WTC11 (cell line): ENCODE results near the gene NDUFAF2. TPM values are rescaled to one million over a fixed set of nuclear protein-coding genes. Genes with fewer than 3 reads are reported as not detected.

ENCODE experiments used
- ATAC-seq: fragments of 200-7000 bp; cut with Tn5 transposase; 2 replicates; pipeline ENCODE4 v1.10.0; 2021; ENCODE audit warnings: mild to moderate bottlenecking, moderate library complexity
- CTCF ChIA-PET: fragments of 300-600 bp; sonication (Branson Sonifier 250); formaldehyde crosslinking; loops from one replicate; lab custom pipeline; 2021; ENCODE audit warnings: antibody characterized with exemption; lab: Charles Lee
- POLR2A ChIA-PET: fragments of 350-600 bp; sonication (Branson Sonifier 250); formaldehyde crosslinking; loops from one replicate; lab custom pipeline; 2021; ENCODE audit warnings: antibody characterized with exemption; lab: Charles Lee
- DNase-seq: peaks from one replicate; pipeline ENCODE4 v3.0.0; 2021; ENCODE audit warnings: low spot score
- H3K27ac Mint-ChIP-seq: 2 replicates; pipeline ENCODE4 v1.8.0; 2021; ENCODE audit warnings: mixed read lengths
- H3K27me3 Mint-ChIP-seq: 2 replicates; pipeline ENCODE4 v1.8.0; 2021; ENCODE audit warnings: low read depth, mild to moderate bottlenecking, moderate library complexity, mixed read lengths
- H3K36me3 Mint-ChIP-seq: 2 replicates; pipeline ENCODE4 v1.8.0; 2021; ENCODE audit warnings: mixed read lengths
- H3K4me1 Mint-ChIP-seq: 2 replicates; pipeline ENCODE4 v1.8.0; 2022; ENCODE audit warnings: mixed read lengths
- H3K4me3 Mint-ChIP-seq: 2 replicates; pipeline ENCODE4 v1.8.0; 2021; ENCODE audit warnings: mild to moderate bottlenecking, moderate library complexity, mixed read lengths
- H3K9me3 Mint-ChIP-seq: 2 replicates; pipeline ENCODE4 v1.8.0; 2021; ENCODE audit warnings: mixed read lengths
- AFF4 ChIP-seq: sonication (generic); formaldehyde crosslinking; IDR thresholded peaks from 2 replicates; pipeline ENCODE4 v1.8.1; 2023; ENCODE audit warnings: mild to moderate bottlenecking, missing genetic modification reagents, borderline replicate concordance
- ATF2 ChIP-seq: sonication (generic); formaldehyde crosslinking; IDR thresholded peaks from 2 replicates; pipeline ENCODE4 v1.8.1; 2022; ENCODE audit warnings: low read depth, missing genetic modification reagents, borderline replicate concordance
- CBFB ChIP-seq: sonication (generic); formaldehyde crosslinking; IDR thresholded peaks from 2 replicates; pipeline ENCODE4 v1.8.1; 2022; ENCODE audit warnings: mild to moderate bottlenecking, low read depth, missing genetic modification reagents
- ETV6 ChIP-seq: sonication (generic); formaldehyde crosslinking; IDR thresholded peaks from 2 replicates; pipeline ENCODE4 v1.8.1; 2022; ENCODE audit warnings: mild to moderate bottlenecking, missing genetic modification reagents
- FOXK1 ChIP-seq: sonication (generic); formaldehyde crosslinking; IDR thresholded peaks from 2 replicates; pipeline ENCODE4 v1.8.0; 2022; ENCODE audit warnings: mild to moderate bottlenecking, moderate library complexity, missing genetic modification reagents
- FOXP4 ChIP-seq: sonication (generic); formaldehyde crosslinking; IDR thresholded peaks from 2 replicates; pipeline ENCODE4 v1.8.0; 2022; ENCODE audit warnings: mild to moderate bottlenecking, missing genetic modification reagents
- GTF2I ChIP-seq: fragments of 250-450 bp; sonication (Bioruptor Pico); conservative IDR thresholded peaks from 2 replicates; pipeline ENCODE4 v1.4.0; 2021; ENCODE audit warnings: mild to moderate bottlenecking
- JAZF1 ChIP-seq: fragments of 250-450 bp; sonication (Bioruptor Pico); IDR thresholded peaks from 2 replicates; pipeline ENCODE4 v1.9.0; 2021; ENCODE audit warnings: moderate library complexity, mild to moderate bottlenecking, inconsistent platforms
- NFATC4 ChIP-seq: fragments of 250-450 bp; sonication (Bioruptor Pico); IDR thresholded peaks from 2 replicates; pipeline ENCODE4 v1.9.0; 2021; ENCODE audit warnings: mild to moderate bottlenecking
- RELA ChIP-seq: sonication (generic); formaldehyde crosslinking; IDR thresholded peaks from 2 replicates; pipeline ENCODE4 v1.8.1; 2022; ENCODE audit warnings: missing genetic modification reagents, mild to moderate bottlenecking, borderline replicate concordance
- RORB ChIP-seq: fragments of 250-450 bp; sonication (Bioruptor Pico); IDR thresholded peaks from 2 replicates; pipeline ENCODE4 v1.9.0; 2021; ENCODE audit warnings: mild to moderate bottlenecking
- SMAD3 ChIP-seq: sonication (generic); formaldehyde crosslinking; IDR thresholded peaks from 2 replicates; pipeline ENCODE4 v1.8.0; 2022; ENCODE audit warnings: missing genetic modification reagents, mild to moderate bottlenecking, borderline replicate concordance
- SOX15 ChIP-seq: fragments of 250-450 bp; sonication (Bioruptor Pico); IDR thresholded peaks from 2 replicates; pipeline ENCODE4 v1.9.0; 2021; ENCODE audit warnings: mild to moderate bottlenecking
- ZNF671 ChIP-seq: fragments of 250-450 bp; sonication (Bioruptor Pico); IDR thresholded peaks from 2 replicates; pipeline ENCODE4 v1.8.0; 2021; ENCODE audit warnings: mild to moderate bottlenecking
- total RNA-seq: library from RNA; stranded (reverse); gene quantifications from 3 replicates; pipeline ENCODE4 v1.2.3, GENCODE V29; 2021
- TF ChIP-seq, protein P1 (sequence below): fragments of 250-450 bp; sonication (Bioruptor Pico); IDR thresholded peaks from 2 replicates; pipeline ENCODE4 v1.9.0; 2021; ENCODE audit warnings: mild to moderate bottlenecking
- TF ChIP-seq, protein P2 (sequence below): sonication (generic); formaldehyde crosslinking; IDR thresholded peaks from 2 replicates; pipeline ENCODE4 v1.8.1; 2023; ENCODE audit warnings: mild to moderate bottlenecking, moderate library complexity, missing genetic modification reagents
- TF ChIP-seq, protein P3 (sequence below): fragments of 250-450 bp; sonication (Bioruptor Pico); IDR thresholded peaks from 2 replicates; pipeline ENCODE4 v1.9.0; 2021; ENCODE audit warnings: mild to moderate bottlenecking
- TF ChIP-seq, protein P4 (sequence below): sonication (generic); formaldehyde crosslinking; IDR thresholded peaks from 2 replicates; pipeline ENCODE4 v1.8.1; 2023; ENCODE audit warnings: mild to moderate bottlenecking, missing genetic modification reagents

The NDUFAF2 gene
- total RNA-seq, 1 experiment from 2014 or later: 42.0 TPM

GRCh38 chr5:60959156-60959555 is 14.2 kb downstream of the NDUFAF2 start:
- Mint-ChIP-seq H3K9me3 (peaks cover 16% of the 10 kb centered on the region), H3K4me1 (peaks cover 3% of the 10 kb centered on the region; the same call in 1 of the 2 replicates), H3K36me3 (peaks cover 11% of the 10 kb centered on the region; the same call in 1 of the 2 replicates), H3K4me3 (no peak overlapping the region), H3K27me3 (no peaks in the 10 kb centered on the region), H3K27ac (no peak overlapping the region)
- ATAC-seq: no peak
- POLR2A ChIA-PET: no interaction called here
- no peak for DNase-seq
- no peak for TF ChIP-seq ETV6 (CRISPR knock-in tag)
- no peak for TF ChIP-seq ATF2 (CRISPR knock-in tag)
- TF ChIP-seq, protein P1, sequence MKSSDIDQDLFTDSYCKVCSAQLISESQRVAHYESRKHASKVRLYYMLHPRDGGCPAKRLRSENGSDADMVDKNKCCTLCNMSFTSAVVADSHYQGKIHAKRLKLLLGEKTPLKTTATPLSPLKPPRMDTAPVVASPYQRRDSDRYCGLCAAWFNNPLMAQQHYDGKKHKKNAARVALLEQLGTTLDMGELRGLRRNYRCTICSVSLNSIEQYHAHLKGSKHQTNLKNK (CRISPR knock-in tag): no peak
- no peak for TF ChIP-seq GTF2I (CRISPR knock-in tag)
- no peak for TF ChIP-seq ZNF671 (CRISPR knock-in tag)
- no peak for TF ChIP-seq FOXK1 (CRISPR knock-in tag)
- TF ChIP-seq, protein P2, sequence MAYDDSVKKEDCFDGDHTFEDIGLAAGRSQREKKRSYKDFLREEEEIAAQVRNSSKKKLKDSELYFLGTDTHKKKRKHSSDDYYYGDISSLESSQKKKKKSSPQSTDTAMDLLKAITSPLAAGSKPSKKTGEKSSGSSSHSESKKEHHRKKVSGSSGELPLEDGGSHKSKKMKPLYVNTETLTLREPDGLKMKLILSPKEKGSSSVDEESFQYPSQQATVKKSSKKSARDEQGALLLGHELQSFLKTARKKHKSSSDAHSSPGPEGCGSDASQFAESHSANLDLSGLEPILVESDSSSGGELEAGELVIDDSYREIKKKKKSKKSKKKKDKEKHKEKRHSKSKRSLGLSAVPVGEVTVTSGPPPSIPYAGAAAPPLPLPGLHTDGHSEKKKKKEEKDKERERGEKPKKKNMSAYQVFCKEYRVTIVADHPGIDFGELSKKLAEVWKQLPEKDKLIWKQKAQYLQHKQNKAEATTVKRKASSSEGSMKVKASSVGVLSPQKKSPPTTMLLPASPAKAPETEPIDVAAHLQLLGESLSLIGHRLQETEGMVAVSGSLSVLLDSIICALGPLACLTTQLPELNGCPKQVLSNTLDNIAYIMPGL: no peak
- no peak for TF ChIP-seq RORB (CRISPR knock-in tag)
- TF ChIP-seq NFATC4 (CRISPR knock-in tag): no peak
- TF ChIP-seq JAZF1 (CRISPR knock-in tag): no peak
- no peak for TF ChIP-seq SMAD3 (CRISPR knock-in tag)
- TF ChIP-seq, protein P3, sequence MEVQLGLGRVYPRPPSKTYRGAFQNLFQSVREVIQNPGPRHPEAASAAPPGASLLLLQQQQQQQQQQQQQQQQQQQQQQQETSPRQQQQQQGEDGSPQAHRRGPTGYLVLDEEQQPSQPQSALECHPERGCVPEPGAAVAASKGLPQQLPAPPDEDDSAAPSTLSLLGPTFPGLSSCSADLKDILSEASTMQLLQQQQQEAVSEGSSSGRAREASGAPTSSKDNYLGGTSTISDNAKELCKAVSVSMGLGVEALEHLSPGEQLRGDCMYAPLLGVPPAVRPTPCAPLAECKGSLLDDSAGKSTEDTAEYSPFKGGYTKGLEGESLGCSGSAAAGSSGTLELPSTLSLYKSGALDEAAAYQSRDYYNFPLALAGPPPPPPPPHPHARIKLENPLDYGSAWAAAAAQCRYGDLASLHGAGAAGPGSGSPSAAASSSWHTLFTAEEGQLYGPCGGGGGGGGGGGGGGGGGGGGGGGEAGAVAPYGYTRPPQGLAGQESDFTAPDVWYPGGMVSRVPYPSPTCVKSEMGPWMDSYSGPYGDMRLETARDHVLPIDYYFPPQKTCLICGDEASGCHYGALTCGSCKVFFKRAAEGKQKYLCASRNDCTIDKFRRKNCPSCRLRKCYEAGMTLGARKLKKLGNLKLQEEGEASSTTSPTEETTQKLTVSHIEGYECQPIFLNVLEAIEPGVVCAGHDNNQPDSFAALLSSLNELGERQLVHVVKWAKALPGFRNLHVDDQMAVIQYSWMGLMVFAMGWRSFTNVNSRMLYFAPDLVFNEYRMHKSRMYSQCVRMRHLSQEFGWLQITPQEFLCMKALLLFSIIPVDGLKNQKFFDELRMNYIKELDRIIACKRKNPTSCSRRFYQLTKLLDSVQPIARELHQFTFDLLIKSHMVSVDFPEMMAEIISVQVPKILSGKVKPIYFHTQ (CRISPR knock-in tag): no peak
- no peak for TF ChIP-seq SOX15
- TF ChIP-seq CBFB (CRISPR knock-in tag): no peak
- no peak for TF ChIP-seq RELA (CRISPR knock-in tag)
- no peak for TF ChIP-seq AFF4 (CRISPR knock-in tag)
- no peak for TF ChIP-seq FOXP4 (CRISPR knock-in tag)
- TF ChIP-seq, protein P4, sequence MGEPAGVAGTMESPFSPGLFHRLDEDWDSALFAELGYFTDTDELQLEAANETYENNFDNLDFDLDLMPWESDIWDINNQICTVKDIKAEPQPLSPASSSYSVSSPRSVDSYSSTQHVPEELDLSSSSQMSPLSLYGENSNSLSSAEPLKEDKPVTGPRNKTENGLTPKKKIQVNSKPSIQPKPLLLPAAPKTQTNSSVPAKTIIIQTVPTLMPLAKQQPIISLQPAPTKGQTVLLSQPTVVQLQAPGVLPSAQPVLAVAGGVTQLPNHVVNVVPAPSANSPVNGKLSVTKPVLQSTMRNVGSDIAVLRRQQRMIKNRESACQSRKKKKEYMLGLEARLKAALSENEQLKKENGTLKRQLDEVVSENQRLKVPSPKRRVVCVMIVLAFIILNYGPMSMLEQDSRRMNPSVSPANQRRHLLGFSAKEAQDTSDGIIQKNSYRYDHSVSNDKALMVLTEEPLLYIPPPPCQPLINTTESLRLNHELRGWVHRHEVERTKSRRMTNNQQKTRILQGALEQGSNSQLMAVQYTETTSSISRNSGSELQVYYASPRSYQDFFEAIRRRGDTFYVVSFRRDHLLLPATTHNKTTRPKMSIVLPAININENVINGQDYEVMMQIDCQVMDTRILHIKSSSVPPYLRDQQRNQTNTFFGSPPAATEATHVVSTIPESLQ (CRISPR knock-in tag): no peak
- TF ChIP-seq, all 79 proteins: peak for 0
- CTCF ChIA-PET: interaction anchor here (0.7 to 1.5 kb wide), 4 partner anchors 14 to 1184 kb away, joined by 3 to 6 read pairs (median 4); partner anchors contain the start of genes ERCC8 and NDUFAF2
